ENCODE results near the gene SYNJ2BP. TPM values are rescaled to one million over a fixed set of nuclear protein-coding genes. Genes with fewer than 3 reads are reported as not detected.
"Not testable (repeated sequence)": the region's sequence is repeated elsewhere in the genome, so short reads cannot be mapped to it uniquely, and the experiment has no call there.

Gene SYNJ2BP
- total RNA-seq, 4 donors from 2014 or later, result 26.9 to 49.7 (median 46.1) TPM

DNA sequence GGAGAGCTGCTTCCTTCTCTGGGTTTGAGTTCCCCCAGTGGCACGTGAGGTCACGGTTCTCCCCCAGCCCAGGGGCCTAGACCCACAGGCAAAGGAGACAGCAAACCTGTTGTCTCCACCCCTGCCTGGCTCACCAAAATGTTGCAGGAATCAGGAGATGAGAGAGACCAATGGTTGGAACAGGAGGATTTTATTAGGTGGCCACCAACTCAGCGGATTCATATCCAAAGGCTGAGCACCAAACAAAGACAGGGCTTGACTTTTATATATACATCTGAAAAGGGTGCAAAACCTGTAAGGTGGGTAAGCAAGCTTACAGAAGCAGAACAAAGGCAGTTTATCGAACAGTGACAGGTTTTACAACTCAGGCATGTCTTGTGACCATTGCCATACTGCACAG is 25.9 kb upstream of the SYNJ2BP start:
- H3K4me3 ChIP-seq, result no peak overlapping the region
- no peak overlapping the region for H3K27ac ChIP-seq
- no peak for ATAC-seq
- 86% methylated on average over 1 of the region's 4 CpGs; no CpG with 5 or more reads in 1 of the 2 donors for WGBS, 2 donors (ENCODE audit: low coverage in 1 of 2)
- peaks cover 0 to 38% (median 2%) of the 10 kb centered on the region in 3 donors for H3K9me3 ChIP-seq
- no peaks in the 10 kb centered on the region for H3K27me3 ChIP-seq
- H3K4me1 ChIP-seq, result no peaks in the 10 kb centered on the region
- peaks cover 0 to 11% of the 10 kb centered on the region in 2 donors for H3K36me3 ChIP-seq
- no peak for TF ChIP-seq POLR2A (IDR thresholded peaks at IDR 0.05)
- no peak for TF ChIP-seq EP300 (IDR thresholded peaks at IDR 0.05)
- TF ChIP-seq, protein P1, sequence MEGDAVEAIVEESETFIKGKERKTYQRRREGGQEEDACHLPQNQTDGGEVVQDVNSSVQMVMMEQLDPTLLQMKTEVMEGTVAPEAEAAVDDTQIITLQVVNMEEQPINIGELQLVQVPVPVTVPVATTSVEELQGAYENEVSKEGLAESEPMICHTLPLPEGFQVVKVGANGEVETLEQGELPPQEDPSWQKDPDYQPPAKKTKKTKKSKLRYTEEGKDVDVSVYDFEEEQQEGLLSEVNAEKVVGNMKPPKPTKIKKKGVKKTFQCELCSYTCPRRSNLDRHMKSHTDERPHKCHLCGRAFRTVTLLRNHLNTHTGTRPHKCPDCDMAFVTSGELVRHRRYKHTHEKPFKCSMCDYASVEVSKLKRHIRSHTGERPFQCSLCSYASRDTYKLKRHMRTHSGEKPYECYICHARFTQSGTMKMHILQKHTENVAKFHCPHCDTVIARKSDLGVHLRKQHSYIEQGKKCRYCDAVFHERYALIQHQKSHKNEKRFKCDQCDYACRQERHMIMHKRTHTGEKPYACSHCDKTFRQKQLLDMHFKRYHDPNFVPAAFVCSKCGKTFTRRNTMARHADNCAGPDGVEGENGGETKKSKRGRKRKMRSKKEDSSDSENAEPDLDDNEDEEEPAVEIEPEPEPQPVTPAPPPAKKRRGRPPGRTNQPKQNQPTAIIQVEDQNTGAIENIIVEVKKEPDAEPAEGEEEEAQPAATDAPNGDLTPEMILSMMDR (IDR thresholded peaks at IDR 0.05), result no peak
- no peak for TF ChIP-seq POLR2AphosphoS5 (IDR thresholded peaks at IDR 0.05)

DNA sequence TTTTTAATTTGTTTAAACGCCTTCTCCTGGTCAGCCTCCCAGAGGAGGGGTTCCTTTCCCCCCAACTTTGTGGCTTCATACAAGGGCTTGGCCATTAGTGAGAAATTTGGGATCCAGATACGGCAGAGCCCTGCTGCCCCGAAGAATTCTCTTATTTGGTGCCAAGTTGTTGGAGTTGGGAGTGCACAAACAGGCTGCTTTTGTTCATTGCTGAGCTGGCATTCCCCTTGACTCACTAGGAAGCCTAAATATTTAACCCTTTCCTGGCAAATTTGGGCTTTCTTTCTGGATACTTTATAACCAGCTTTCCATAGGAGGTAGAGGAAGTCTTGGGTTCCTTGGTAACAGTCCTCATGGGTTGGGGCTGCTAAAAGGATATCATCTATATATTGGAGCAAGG is 24.8 kb upstream of the SYNJ2BP start:
- 60 to 61% methylated on average over 3 of the region's 3 CpGs for WGBS, 2 donors (ENCODE audit: low coverage in 1 of 2)
- Histone ChIP-seq H3K27me3 (no peaks in the 10 kb centered on the region), H3K4me1 (no peaks in the 10 kb centered on the region), H3K9me3 (peaks cover 0 to 49% (median 2%) of the 10 kb centered on the region in 3 donors), H3K36me3 (peaks cover 0 to 11% of the 10 kb centered on the region in 2 donors), H3K4me3 (no peak overlapping the region), H3K27ac (no peak overlapping the region)
- no peak for ATAC-seq
- TF ChIP-seq EP300 (IDR thresholded peaks at IDR 0.05), result no peak
- no peak for TF ChIP-seq POLR2AphosphoS5 (IDR thresholded peaks at IDR 0.05)
- TF ChIP-seq POLR2A (IDR thresholded peaks at IDR 0.05), result no peak
- TF ChIP-seq, protein P1 (IDR thresholded peaks at IDR 0.05), result no peak

DNA sequence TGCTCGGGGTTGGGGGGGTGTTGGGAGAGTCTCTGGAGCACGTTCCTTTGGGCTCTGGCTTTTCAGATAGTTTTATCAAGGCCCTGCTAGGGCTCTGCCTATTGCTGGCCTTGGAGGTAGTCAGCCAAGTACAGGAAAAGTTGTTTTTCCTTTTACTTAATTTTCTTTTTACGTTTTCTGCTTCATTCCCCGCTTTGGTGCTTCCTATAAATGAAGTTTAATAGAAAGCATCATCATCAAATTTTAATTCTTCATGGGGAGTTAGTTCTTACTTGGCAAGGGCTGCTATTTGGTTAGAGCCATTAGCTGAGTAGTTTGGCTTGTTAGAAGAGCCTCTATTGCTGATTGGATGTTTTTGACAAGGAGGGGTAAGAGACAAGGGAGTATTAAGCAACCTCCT is 20.0 kb upstream of the SYNJ2BP start:
- H3K4me3 ChIP-seq, result no peak overlapping the region
- WGBS, 2 donors (ENCODE audit: low coverage in 1 of 2), result 22 to 76% methylated on average over 2 to 4 of the region's 4 CpGs
- no peak overlapping the region for H3K27ac ChIP-seq
- no peaks in the 10 kb centered on the region for H3K36me3 ChIP-seq
- TF ChIP-seq POLR2A (IDR thresholded peaks at IDR 0.05) (no peak), POLR2AphosphoS5 (IDR thresholded peaks at IDR 0.05) (no peak), EP300 (IDR thresholded peaks at IDR 0.05) (no peak)
- TF ChIP-seq, protein P1 (IDR thresholded peaks at IDR 0.05), result no peak
- no peaks in the 10 kb centered on the region for H3K27me3 ChIP-seq
- no peak for ATAC-seq
- no peaks in the 10 kb centered on the region for H3K4me1 ChIP-seq
- peaks cover 0 to 58% (median 0%) of the 10 kb centered on the region in 3 donors for H3K9me3 ChIP-seq

DNA sequence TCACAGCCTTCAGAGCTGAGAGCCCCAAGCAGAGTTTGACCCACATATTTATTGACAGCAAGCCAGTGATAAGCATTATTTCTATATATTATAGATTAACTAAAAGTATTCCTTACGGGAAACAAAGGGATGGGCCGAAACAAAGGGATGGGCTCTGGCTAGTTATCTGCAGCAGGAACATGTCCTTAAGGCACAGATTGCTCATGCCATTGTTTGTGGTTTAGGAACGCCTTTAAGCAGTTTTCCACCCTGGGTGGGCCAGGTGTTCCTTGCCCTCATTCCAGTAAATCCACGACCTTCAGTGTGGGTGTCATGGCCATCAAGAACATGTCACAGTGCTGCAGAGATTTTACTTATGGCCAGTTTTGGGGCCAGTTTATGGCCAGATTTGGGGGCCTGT is 9.7 kb upstream of the SYNJ2BP start:
- peaks cover 0 to 11% (median 0%) of the 10 kb centered on the region in 3 donors for H3K9me3 ChIP-seq
- not testable (repeated sequence) for H3K27me3 ChIP-seq, H3K4me3 ChIP-seq, ATAC-seq, H3K36me3 ChIP-seq, H3K4me1 ChIP-seq, H3K27ac ChIP-seq
- WGBS, 2 donors (ENCODE audit: low coverage in 1 of 2), result 62% methylated on average over 4 of the region's 4 CpGs; no CpG with 5 or more reads in 1 of the 2 donors

DNA sequence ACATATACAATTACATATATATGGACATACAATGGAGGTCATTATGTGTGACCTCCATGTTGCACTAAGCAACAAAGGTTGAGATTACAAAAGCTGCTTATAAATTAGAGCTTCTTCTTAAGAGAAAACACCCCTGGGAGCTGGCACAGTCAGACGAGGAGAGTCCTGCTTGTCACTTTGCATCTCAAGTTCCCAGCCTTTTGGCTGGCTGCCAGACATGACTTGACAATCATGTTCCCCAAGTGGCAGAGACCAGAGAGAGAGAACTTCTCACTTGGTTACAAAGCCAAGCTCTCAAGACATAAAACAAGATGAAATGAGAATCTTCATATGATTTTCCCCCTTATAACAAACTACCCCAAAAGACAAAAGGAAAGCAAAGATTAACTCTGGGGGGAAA is 8.5 kb upstream of the SYNJ2BP start:
- TF ChIP-seq, protein P1 (IDR thresholded peaks at IDR 0.05), result no peak
- no peak for TF ChIP-seq POLR2A (IDR thresholded peaks at IDR 0.05)
- ATAC-seq, result no peak
- WGBS, 2 donors (ENCODE audit: low coverage in 1 of 2), result 0 to 38% methylated on average over 1 of the region's 1 CpG
- H3K27me3 ChIP-seq, result no peaks in the 10 kb centered on the region
- no peak overlapping the region for H3K4me3 ChIP-seq
- H3K4me1 ChIP-seq, result no peaks in the 10 kb centered on the region
- no peak overlapping the region for H3K27ac ChIP-seq
- H3K9me3 ChIP-seq, result no peaks in the 10 kb centered on the region
- no peaks in the 10 kb centered on the region for H3K36me3 ChIP-seq

All from gastroesophageal sphincter (tissue), 4 donors.